Measurements from ENCODE around the gene COMP. TPM values are rescaled to one million over a fixed set of nuclear protein-coding genes. Genes with fewer than 3 reads are reported as not detected.

The COMP gene
- polyA plus RNA-seq = 0.02 to 0.21 TPM in 2 of 3 replicates, not detected in the other
- 0.19 TPM for polyA plus RNA-seq (2011; ENCODE audit: low read depth)
- 0.04 and 0.08 TPM in 2 replicates for polyA plus RNA-seq (2011; cell fraction: cytosol; rRNA removed)
- polyA plus RNA-seq (2011; cell fraction: nucleus; rRNA removed) = 0.29 and 0.33 TPM in 2 replicates
- polyA plus RNA-seq (2012; ENCODE audit: low replicate concordance) = 0.05 TPM in 1 of 2 replicates, not detected in the other
- 0.54 TPM in 1 of 3 replicates, not detected in the others for polyA minus RNA-seq
- polyA minus RNA-seq (2011; cell fraction: cytosol; rRNA and poly(A)+ RNA removed) = not detected
- 0.23 and 0.63 TPM in 2 replicates for polyA minus RNA-seq (2011; cell fraction: nucleus; rRNA and poly(A)+ RNA removed)

DNA sequence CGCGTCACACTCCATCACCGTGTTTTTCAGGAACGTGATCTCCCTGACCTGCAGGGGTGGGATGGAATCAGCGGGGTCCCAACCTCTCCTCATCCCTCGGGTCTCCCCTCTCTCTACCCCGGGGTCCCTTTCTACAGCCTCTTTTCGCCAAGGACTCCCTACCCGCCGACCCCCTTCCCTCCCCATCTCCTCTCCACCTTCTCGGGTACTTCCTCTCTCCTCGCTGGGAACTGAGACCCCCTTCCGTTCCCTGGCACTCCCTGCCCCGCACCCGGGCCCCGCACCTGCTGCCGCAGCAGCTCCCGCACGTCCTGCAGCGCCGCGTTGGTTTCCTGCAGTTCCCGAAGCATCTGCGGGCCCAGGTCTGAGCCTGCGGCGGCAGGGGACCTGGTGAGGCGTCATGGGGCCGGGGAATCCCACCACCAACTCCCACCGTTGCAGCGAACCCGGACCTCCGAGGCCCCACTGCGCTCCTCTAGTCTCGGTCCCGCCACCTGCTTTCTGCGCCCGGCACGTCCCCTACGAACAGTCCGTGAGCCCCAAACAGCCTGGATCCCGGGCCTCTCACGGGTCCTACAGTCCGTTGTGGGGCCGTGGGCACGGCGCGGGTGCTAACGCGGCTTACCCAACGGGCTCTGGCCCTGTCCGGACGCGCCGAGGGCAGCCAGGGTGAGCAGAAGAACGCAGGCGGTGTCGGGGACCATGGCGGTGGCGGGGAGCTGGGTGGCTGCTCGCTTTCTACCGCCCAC lies at the start of gene COMP:
Gene COMP (minus strand): TSS at position 740 of the 749 bp plus-strand sequence. CDS start 36 bp downstream, at position 704.
- Histone ChIP-seq H3K4me3 (ENCODE audit: control insufficient read depth in 2 of 3, extremely low read depth in 1 of 3, insufficient read depth in 2 of 3, low read depth in 1 of 3, low read length in 3 of 3) (no peak within 1 kb of the TSS), H3K4me2 (ENCODE audit: control insufficient read depth, extremely low read depth, insufficient read depth, low read depth, low read length) (no peak within 1 kb of the TSS), H3K36me3 (ENCODE audit: control insufficient read depth in 2 of 2, extremely low read depth in 1 of 2, insufficient read depth in 2 of 2, low read length in 2 of 2) (no peaks in the 10 kb centered on the region), H3K27ac (ENCODE audit: control insufficient read depth, insufficient read depth, low read length) (no peak within 1 kb of the TSS), H3K9me1 (ENCODE audit: control insufficient read depth, extremely low read depth, insufficient read depth, low read length) (no peaks in the 10 kb centered on the region), H3K79me2 (ENCODE audit: control insufficient read depth, insufficient read depth, low read length) (no peaks in the 10 kb centered on the region), H3K4me1 (ENCODE audit: control insufficient read depth, extremely low read depth, insufficient read depth, low read length) (no peaks in the 10 kb centered on the region), H3K9ac (ENCODE audit: control insufficient read depth, extremely low read depth, insufficient read depth, low read length) (no peak within 1 kb of the TSS), H4K20me1 (ENCODE audit: control insufficient read depth, extremely low read depth, insufficient read depth, low read length) (no peaks in the 10 kb centered on the region), H3K9me3 (ENCODE audit: control insufficient read depth, low read depth, low read length) (no peaks in the 10 kb centered on the region), H2AFZ (ENCODE audit: control insufficient read depth, low read length) (no peak within 1 kb of the TSS), H3K27me3 (ENCODE audit: control insufficient read depth, extremely low read depth, insufficient read depth, low read length) (peaks cover 74% of the 10 kb centered on the region)
- DNase-seq (ENCODE audit: low read depth, low spot score) (no peak), FAIRE-seq (no peak)
- TF ChIP-seq EZH2 (IDR thresholded peaks at IDR 0.05; ENCODE audit: low read length) = peak; percentile 98
- no peak for TF ChIP-seq CTCF (optimal IDR thresholded peaks at IDR 0.05 in 1 of 3, IDR thresholded peaks at IDR 0.05 in 1 of 3, conservative IDR thresholded peaks at IDR 0.05 in 1 of 3; ENCODE audit: extremely low read depth in 1 of 3, insufficient read depth in 2 of 3, low read length in 3 of 3)
- dilution Hi-C loops (cut with MboI; ENCODE audit: extremely low pct_ligation_motif_present, low sequenced_read_pairs) = no loop called here

DNA sequence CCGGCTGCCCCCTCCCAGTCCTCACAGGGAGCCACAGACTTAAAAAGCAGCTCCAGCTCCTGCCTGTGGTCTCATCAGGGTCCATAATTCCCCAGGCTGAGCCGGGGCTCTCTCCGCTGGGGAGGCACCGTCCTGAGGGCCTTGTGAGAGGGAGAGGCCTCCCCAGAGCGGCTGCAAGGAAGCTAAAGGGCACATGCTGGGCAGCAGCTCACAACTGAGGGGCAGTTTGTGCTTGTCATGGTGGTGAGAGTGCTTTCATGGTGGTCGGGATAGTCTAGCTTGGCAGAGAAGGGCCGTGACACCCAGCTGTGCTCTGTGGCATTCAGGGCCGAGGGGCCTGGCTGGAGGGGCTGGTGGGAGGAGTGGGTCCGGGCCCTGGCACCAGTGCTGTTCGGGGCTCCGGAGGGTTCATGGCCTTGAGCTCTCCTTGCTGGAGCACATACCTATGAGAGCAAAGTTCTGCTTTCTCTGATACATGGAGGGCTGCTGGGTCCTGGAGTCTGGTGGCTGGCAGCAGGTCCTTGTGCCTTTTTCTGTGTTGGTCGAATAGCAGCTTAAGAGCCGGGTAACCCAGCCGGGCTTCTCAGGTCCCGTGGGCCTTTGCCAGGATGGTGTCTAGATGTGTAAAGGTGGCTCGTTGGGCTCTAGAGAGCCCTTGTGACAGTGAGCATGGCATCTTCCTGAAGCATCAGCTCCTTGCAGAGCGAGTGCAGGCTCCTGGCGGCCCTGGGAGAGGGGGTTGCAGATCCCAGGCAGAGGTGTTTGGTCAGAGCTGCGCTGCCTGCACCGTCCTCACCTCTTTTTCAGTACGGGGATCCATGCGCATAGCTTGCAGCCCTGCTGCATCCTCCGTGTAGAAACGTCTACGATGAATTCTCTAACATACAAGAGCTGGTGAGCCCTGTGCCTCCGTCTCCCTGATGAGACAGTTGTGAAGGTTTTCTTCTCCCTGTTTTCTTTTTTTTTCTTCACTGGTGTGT lies 49.5 kb upstream of the COMP start:
- no peak overlapping the region for H2AFZ ChIP-seq (ENCODE audit: control insufficient read depth, low read length)
- H3K9me3 ChIP-seq (ENCODE audit: control insufficient read depth, low read depth, low read length) = no peaks in the 10 kb centered on the region
- peaks cover 16 to 28% of the 10 kb centered on the region in 2 experiments for H3K36me3 ChIP-seq (ENCODE audit: control insufficient read depth in 2 of 2, extremely low read depth in 1 of 2, insufficient read depth in 2 of 2, low read length in 2 of 2)
- no peak for TF ChIP-seq EZH2 (IDR thresholded peaks at IDR 0.05; ENCODE audit: low read length)
- no peak for TF ChIP-seq CTCF (optimal IDR thresholded peaks at IDR 0.05 in 1 of 3, IDR thresholded peaks at IDR 0.05 in 1 of 3, conservative IDR thresholded peaks at IDR 0.05 in 1 of 3; ENCODE audit: extremely low read depth in 1 of 3, insufficient read depth in 2 of 3, low read length in 3 of 3)
- FAIRE-seq (no peak), DNase-seq (ENCODE audit: low read depth, low spot score) (no peak)
- dilution Hi-C loops (cut with MboI; ENCODE audit: extremely low pct_ligation_motif_present, low sequenced_read_pairs) = no loop called here
- H3K4me1 ChIP-seq (ENCODE audit: control insufficient read depth, extremely low read depth, insufficient read depth, low read length) = peaks cover 3% of the 10 kb centered on the region
- H3K4me2 ChIP-seq (ENCODE audit: control insufficient read depth, extremely low read depth, insufficient read depth, low read depth, low read length) = no peak overlapping the region
- H3K79me2 ChIP-seq (ENCODE audit: control insufficient read depth, insufficient read depth, low read length) = peaks cover 99% of the 10 kb centered on the region
- peaks cover 10% of the 10 kb centered on the region for H3K9me1 ChIP-seq (ENCODE audit: control insufficient read depth, extremely low read depth, insufficient read depth, low read length)
- H3K4me3 ChIP-seq (ENCODE audit: control insufficient read depth in 2 of 3, extremely low read depth in 1 of 3, insufficient read depth in 2 of 3, low read depth in 1 of 3, low read length in 3 of 3) = no peak overlapping the region
- H4K20me1 ChIP-seq (ENCODE audit: control insufficient read depth, extremely low read depth, insufficient read depth, low read length) = peaks cover 79% of the 10 kb centered on the region
- no peak overlapping the region for H3K9ac ChIP-seq (ENCODE audit: control insufficient read depth, extremely low read depth, insufficient read depth, low read length)
- H3K27ac ChIP-seq (ENCODE audit: control insufficient read depth, insufficient read depth, low read length) = no peak overlapping the region
- H3K27me3 ChIP-seq (ENCODE audit: control insufficient read depth, extremely low read depth, insufficient read depth, low read length) = no peaks in the 10 kb centered on the region
